Gastrocnemius medialis (tissue), 4 donors: ENCODE results near the gene PLEKHA5.

Experiments used
- POLR2A ChIP-seq, 2 donors: fragments of 450-650 bp; IDR thresholded peaks; one replicate each; pipeline ENCODE4 v1.6.1; 2017; ENCODE audit warnings: antibody characterized with exemption in 2 of 2, mild to moderate bottlenecking in 2 of 2, moderate library complexity in 2 of 2
- TF ChIP-seq, protein P1 (sequence below), 5 experiments: fragments of 450-650 bp in 3 of 5; fragments of 200-600 bp in 2 of 5; sonication (generic) in 2 of 5; IDR thresholded peaks in 4 of 5; conservative IDR thresholded peaks in 1 of 5; 1 replicate in 4 of 5; 2 replicates in 1 of 5; pipeline ENCODE4 v1.5.1; 2016 to 2019; ENCODE audit warnings: antibody characterized with exemption in 5 of 5, mild to moderate bottlenecking in 3 of 5, moderate library complexity in 3 of 5

DNA sequence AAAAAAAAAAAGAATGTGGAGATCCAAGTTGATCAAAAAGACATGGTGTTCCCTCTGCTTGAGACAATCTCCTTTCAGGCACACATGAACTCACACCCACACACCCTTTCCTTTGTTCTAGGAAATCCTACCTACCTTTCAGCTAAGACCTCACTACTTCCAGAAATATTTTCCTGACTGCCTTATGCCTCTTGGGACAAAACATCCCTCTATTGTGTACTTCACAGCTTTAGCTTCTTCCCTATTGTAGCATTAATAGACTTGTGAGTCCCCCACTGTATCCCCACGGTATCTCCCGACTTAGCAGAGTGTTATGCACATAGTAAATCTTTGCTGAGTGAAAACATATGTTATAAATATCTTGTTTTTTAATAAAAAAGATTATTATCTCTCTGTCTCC lies 264.9 kb downstream of the PLEKHA5 start:
- TF ChIP-seq, protein P1, sequence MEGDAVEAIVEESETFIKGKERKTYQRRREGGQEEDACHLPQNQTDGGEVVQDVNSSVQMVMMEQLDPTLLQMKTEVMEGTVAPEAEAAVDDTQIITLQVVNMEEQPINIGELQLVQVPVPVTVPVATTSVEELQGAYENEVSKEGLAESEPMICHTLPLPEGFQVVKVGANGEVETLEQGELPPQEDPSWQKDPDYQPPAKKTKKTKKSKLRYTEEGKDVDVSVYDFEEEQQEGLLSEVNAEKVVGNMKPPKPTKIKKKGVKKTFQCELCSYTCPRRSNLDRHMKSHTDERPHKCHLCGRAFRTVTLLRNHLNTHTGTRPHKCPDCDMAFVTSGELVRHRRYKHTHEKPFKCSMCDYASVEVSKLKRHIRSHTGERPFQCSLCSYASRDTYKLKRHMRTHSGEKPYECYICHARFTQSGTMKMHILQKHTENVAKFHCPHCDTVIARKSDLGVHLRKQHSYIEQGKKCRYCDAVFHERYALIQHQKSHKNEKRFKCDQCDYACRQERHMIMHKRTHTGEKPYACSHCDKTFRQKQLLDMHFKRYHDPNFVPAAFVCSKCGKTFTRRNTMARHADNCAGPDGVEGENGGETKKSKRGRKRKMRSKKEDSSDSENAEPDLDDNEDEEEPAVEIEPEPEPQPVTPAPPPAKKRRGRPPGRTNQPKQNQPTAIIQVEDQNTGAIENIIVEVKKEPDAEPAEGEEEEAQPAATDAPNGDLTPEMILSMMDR (IDR thresholded peaks at IDR 0.05 in 4 of 5, conservative IDR thresholded peaks at IDR 0.05 in 1 of 5) = no peak
- no peak for TF ChIP-seq POLR2A (IDR thresholded peaks at IDR 0.05)
